Erythroblast (primary cell): Measurements from ENCODE around the gene OGDH.

ENCODE experiments used
- DNase-seq, 2 experiments: peaks; one replicate each; lab custom pipeline; 2025; lab: John Stamatoyannopoulos, UW
- GATA1 ChIP-seq: IDR thresholded peaks from 2 replicates; pipeline ENCODE4 v1.6.1; 2011; ENCODE audit warnings: low read depth, mild to moderate bottlenecking, control low read depth, low read length, moderate library complexity
- POLR2A ChIP-seq: IDR thresholded peaks from 2 replicates; pipeline ENCODE4 v1.6.1; 2011; ENCODE audit warnings: mild to moderate bottlenecking, low read length

The OGDH gene

DNA sequence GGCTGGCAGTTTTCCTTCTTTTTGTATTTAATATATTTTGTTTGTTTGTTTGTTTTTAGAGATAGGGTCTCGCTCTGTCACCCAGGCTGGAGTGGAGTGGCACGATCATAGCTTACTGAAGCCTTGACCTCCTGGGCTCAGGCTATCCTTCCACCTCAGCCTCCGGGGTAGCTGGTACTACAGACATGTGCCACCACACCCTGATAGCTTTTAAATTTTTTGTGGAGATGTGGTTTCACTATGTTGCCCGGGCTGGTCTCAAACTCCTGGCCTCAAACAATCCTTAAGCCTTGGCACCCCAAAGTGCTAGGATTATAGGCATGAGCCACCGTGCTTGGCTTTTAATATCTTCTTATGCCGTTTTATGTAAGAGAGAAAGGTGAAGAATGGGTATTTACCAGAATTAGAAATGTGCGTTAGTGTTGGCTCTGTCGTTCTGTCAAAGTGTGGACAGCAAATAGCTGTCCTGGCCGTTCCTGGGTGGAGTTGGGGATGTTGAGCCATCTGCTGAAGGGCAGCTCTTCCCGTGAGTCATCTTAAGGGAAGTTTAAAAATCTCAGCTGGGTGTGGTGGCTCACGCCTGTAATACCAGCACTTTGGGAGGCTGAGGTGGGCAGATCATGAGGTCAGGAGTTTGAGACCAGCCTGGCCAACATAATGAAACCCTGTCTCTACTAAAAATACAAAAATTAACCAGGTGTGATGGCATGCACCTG is 14.8 kb downstream of the OGDH start:
- TF ChIP-seq POLR2A (no peak), GATA1 (no peak)
- no peak for DNase-seq

- TF ChIP-seq POLR2A (no peak), GATA1 (no peak)
- DNase-seq, result no peak
These were observed 15.3 kb downstream of the OGDH start for GRCh38 chr7:44621750-44622103.

DNA sequence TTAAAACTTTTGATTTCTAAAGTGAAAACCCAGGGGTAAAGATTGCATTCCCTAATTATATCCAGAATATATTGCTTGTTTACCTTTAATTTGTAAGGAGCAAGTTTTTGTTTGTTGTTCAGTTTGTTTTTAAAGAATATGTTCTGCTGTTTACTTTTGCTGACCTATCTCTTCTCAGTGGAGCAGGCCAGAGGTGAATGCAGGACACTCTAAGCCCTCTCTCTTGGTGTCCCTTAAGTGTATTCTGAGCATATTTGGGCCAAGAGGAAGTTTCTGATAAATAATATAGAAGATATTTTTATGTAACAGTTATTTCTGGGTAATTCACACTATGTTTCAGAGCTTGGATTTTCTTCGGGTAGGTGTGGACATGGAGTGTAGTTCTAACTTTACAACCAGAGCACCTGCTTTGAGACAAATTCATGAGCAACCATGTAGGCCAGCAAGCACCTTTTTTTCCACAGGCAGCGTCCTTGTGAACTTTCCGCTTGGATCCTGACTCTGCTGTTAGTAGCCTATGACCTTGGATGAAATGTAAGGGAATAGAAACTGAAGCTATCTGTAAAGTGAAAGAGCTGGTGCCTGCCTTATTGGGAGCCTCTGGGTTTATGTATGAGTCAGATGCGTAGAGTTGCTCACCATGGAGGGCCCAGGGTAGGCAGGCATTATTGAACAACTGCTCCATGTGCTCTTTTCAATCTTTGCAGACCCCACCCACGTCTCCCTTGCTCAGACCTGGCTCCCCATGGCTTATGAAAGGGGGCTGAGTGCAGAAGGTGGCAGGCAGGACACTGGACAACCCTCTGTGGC is 16.1 kb downstream of the OGDH start:
- DNase-seq, result peak in 1 of 2 experiments; percentile 38
- TF ChIP-seq POLR2A, result no peak
- no peak for TF ChIP-seq GATA1

- TF ChIP-seq POLR2A, result no peak
- no peak for TF ChIP-seq GATA1
- no peak for DNase-seq
These were observed 17.9 kb downstream of the OGDH start for GRCh38 chr7:44624318-44624717.

DNA sequence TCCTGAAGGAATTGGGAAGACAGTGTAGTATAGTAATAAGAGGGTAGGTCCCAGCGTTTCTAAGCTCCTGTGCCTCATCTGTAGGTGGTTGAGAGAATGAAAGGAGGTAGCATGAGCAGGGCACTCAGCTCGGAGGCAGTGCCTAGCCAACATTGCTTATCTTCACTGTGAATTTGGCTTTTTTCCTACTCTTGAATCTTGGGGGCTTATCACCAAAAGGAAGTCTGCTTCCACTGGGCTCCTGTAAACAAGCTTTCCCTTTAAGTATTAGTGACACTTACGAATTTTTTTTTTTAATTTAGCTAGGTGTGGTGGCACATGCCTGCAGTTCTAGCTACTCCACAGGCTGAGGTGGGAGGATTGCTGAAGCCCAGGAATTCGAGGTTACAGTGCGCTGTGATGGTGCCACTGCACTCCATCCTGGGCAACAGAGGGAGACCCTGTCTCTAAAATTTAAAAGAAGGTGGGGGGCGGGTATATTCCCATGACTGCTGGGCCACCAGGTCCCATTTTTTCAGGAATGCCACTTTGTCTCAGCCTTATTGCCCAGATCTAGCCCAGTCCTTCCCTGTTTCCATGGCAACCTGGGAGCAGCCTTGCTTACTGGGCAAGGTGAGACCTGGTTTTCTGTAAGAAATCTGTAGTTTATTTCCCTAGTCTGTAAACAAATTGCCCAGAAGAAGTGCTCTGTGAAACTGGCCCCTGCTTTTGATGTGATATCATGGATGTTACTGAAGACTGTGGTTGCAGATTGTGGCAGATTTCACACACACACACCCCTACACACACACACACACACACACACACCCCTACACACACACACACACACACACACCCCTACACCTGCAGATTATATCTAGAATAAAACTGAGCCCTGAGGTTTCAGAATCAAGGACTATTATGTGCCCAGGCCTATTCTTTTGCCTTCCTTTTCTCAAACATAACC is 19.4 kb downstream of the OGDH start:
- TF ChIP-seq POLR2A, result no peak
- TF ChIP-seq GATA1, result no peak
- DNase-seq, result peak; percentile 79 to 80

DNA sequence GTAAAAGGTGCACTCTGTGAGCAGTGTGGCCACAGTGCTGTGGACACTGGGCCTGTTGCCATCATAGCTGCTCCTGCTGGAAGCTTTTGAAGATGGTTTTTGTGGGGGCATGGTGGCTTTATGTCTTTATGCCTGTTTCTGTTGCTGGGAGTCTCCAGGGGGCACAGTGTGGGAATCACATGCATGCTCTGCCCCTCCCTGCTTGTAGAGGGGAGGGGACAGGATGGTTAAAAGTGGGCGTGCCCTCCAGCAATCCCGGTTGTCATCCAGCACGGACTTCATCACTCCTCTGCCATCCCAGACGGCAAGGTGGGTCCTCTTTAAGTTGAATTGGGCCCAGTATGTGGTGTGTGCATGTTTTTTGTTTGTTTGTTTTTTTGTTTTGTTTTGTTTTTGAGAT is 20.2 kb downstream of the OGDH start:
- TF ChIP-seq POLR2A, result no peak
- TF ChIP-seq GATA1, result no peak
- DNase-seq, result no peak

DNA sequence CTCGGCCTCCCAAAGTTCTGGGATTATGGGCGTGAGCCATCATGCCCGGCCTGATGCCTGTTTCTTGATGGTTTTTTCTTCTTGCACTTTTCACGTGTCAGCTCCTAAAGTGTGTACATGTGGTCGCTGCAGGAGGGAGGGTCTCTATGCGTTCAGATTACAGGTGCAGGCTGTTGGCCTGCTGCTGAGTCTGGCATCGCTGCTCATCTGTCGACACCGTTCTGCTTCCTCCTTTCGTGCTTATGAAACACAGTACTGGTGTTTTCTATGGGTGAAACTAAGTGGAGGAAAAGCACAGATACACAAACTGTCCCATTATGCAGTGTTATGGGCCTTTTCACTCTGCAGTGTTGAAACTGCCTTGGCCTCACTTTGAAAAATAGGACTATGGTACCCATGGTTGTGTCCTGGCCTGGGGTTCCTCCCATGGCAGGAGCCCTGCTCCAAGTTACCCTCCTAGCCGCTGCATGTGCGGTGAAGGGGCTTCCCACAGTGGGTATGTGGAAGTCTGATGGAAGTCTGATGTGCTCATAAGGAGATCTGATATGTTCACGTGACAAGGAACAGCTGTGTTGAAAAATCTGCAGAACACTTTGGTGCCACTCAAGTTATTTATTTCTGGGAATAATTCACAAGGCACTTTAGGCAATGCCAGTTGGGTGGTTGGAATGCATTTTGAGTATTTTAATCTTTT is 23.5 kb downstream of the OGDH start:
- no peak for TF ChIP-seq POLR2A
- no peak for TF ChIP-seq GATA1
- no peak for DNase-seq

- no peak for DNase-seq
- TF ChIP-seq GATA1 (no peak), POLR2A (no peak)
These were observed 24.5 kb downstream of the OGDH start for GRCh38 chr7:44630792-44631457.

- no peak for TF ChIP-seq GATA1
- no peak for TF ChIP-seq POLR2A
- no peak for DNase-seq
These were observed 25.2 kb downstream of the OGDH start for GRCh38 chr7:44631458-44632115.

DNA sequence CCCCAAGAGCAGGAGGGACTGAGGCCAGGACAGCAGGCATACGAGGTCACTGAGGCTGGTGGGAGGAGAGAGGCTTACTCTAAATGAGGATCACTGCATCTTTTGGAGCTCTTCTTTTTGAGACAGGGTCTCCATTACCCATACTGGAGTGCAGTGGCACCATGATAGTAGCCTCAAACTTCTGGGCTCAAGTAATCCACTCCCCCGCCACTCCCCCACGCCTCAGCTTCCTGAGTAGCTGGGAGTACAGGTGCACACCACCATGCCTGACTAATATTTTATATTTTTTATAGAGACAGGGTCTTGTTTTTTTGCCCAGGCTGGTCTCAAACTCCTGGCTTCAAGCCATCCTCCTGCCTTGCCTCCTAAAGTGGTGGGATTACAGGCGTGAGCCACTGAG is 25.8 kb downstream of the OGDH start:
- no peak for DNase-seq
- TF ChIP-seq POLR2A (no peak), GATA1 (no peak)

DNA sequence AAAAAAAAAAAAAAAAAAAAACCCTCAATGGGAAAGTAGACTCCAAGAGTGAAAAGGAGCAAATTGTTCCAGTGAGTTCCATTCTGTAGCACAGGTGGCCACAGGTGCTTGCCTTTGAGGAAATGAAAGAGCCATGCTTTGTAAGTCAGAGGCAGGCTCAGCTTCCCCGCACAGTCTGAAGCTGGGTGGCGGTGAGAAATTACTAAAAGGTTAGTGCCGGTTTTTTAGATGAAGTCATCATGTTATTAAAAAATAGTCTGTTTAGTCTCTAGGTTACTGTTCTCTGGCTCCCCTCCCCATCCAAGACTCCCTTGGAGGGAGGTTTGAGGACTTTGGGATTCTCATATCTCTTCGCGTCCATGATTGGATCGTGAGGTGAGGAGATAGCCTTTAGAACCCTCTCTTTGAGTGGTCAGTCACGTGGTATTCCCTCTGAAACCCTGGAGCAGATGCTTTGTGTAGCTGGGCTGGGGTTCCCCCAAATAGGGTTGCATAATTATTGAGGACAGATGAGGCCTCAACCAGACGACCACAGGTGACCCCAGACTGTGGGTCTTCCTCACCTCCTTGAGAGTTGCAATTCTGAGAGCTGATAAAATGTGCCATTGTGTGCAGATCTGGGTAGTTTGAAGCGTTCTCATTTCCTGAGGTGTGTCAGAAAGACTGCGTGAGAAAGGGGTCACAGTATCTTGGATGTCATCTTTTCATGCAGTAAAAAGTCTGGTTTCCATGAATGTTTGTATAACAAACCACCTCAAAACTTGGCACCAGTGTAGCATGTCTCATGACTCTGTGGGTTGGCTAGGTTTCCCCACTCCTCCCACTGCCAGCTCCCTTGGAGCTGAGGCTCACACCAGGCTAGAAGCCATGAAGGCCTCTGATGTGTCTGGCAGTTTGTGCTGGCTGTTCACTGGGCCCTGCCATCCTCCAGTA is 27.1 kb downstream of the OGDH start:
- TF ChIP-seq GATA1 (no peak), POLR2A (peak; percentile 83)
- peak; percentile 74 for DNase-seq
